ENCODE results near the gene GSTO2. TPM values are rescaled to one million over a fixed set of nuclear protein-coding genes. Genes with fewer than 3 reads are reported as not detected.

GSTO2 gene
- total and polyA plus RNA-seq, 2 experiments from 2014 or later, result 30.7 to 49.8 TPM

- Mint-ChIP-seq H3K9me3 (no peaks in the 10 kb centered on the region), H3K36me3 (ENCODE audit: low read depth) (peaks cover 3% of the 10 kb centered on the region; the same call in 2 of the 3 replicates), H3K4me1 (no peaks in the 10 kb centered on the region), H3K4me3 (no peak overlapping the region), H3K27ac (no peak overlapping the region), H3K27me3 (ENCODE audit: insufficient read depth, low read depth, poor library complexity) (no peaks in the 10 kb centered on the region)
- H3F3A ChIP-seq (replicated peaks; ENCODE audit: low read depth), result 0 out of 2 replicates have a peak, but pooled peaks cover 3% of the 10 kb centered on the region
- H3K27me3 ChIP-seq (ENCODE audit: insufficient read depth), result no peaks in the 10 kb centered on the region
- ATAC-seq (no peak), DNase-seq (ENCODE audit: low spot score) (no peak)
- H3K4me3 ChIP-seq, result no peak overlapping the region
- H3K9me2 ChIP-seq (ENCODE audit: insufficient read depth), result no peaks in the 10 kb centered on the region
- H3K4me1 ChIP-seq (ENCODE audit: insufficient read depth), result no peaks in the 10 kb centered on the region
- no peaks in the 10 kb centered on the region; the same call in 1 of the 2 replicates for H3K79me2 ChIP-seq (replicated peaks; ENCODE audit: insufficient read depth)
- no peak overlapping the region for H3K27ac ChIP-seq (ENCODE audit: low read depth)
- no peak overlapping the region for H3K4me2 ChIP-seq
- no peaks in the 10 kb centered on the region; the same call in 1 of the 2 replicates for H4K20me1 ChIP-seq (replicated peaks; ENCODE audit: insufficient read depth)
- no peak overlapping the region for H2AFZ ChIP-seq
- TF ChIP-seq EZH2phosphoT487 (IDR thresholded peaks at IDR 0.05; ENCODE audit: unreplicated experiment), result no peak
- no peak for TF ChIP-seq NANOG (IDR thresholded peaks at IDR 0.05; ENCODE audit: borderline replicate concordance)
- TF ChIP-seq JUNB (IDR thresholded peaks at IDR 0.05; ENCODE audit: unreplicated experiment), result no peak
- no peak for TF ChIP-seq STAT1 (IDR thresholded peaks at IDR 0.05; ENCODE audit: unreplicated experiment)
- TF ChIP-seq REST (IDR thresholded peaks at IDR 0.05; ENCODE audit: unreplicated experiment), result no peak
- TF ChIP-seq EZH2 (IDR thresholded peaks at IDR 0.05; ENCODE audit: low read depth, unreplicated experiment), result no peak
- TF ChIP-seq ZNF331 (CRISPR knock-in tag; IDR thresholded peaks at IDR 0.05; ENCODE audit: low read depth), result no peak
- TF ChIP-seq, protein P1, sequence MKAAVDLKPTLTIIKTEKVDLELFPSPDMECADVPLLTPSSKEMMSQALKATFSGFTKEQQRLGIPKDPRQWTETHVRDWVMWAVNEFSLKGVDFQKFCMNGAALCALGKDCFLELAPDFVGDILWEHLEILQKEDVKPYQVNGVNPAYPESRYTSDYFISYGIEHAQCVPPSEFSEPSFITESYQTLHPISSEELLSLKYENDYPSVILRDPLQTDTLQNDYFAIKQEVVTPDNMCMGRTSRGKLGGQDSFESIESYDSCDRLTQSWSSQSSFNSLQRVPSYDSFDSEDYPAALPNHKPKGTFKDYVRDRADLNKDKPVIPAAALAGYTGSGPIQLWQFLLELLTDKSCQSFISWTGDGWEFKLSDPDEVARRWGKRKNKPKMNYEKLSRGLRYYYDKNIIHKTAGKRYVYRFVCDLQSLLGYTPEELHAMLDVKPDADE (IDR thresholded peaks at IDR 0.05), result no peak
- no peak for TF ChIP-seq CREB1 (CRISPR knock-in tag; IDR thresholded peaks at IDR 0.05; ENCODE audit: low read depth)
- TF ChIP-seq CTCF (conservative IDR thresholded peaks at IDR 0.05; ENCODE audit: low read depth in 2 of 2), result no peak
- TF ChIP-seq ZNF114 (CRISPR knock-in tag; IDR thresholded peaks at IDR 0.05), result no peak
- TF ChIP-seq, protein P2, sequence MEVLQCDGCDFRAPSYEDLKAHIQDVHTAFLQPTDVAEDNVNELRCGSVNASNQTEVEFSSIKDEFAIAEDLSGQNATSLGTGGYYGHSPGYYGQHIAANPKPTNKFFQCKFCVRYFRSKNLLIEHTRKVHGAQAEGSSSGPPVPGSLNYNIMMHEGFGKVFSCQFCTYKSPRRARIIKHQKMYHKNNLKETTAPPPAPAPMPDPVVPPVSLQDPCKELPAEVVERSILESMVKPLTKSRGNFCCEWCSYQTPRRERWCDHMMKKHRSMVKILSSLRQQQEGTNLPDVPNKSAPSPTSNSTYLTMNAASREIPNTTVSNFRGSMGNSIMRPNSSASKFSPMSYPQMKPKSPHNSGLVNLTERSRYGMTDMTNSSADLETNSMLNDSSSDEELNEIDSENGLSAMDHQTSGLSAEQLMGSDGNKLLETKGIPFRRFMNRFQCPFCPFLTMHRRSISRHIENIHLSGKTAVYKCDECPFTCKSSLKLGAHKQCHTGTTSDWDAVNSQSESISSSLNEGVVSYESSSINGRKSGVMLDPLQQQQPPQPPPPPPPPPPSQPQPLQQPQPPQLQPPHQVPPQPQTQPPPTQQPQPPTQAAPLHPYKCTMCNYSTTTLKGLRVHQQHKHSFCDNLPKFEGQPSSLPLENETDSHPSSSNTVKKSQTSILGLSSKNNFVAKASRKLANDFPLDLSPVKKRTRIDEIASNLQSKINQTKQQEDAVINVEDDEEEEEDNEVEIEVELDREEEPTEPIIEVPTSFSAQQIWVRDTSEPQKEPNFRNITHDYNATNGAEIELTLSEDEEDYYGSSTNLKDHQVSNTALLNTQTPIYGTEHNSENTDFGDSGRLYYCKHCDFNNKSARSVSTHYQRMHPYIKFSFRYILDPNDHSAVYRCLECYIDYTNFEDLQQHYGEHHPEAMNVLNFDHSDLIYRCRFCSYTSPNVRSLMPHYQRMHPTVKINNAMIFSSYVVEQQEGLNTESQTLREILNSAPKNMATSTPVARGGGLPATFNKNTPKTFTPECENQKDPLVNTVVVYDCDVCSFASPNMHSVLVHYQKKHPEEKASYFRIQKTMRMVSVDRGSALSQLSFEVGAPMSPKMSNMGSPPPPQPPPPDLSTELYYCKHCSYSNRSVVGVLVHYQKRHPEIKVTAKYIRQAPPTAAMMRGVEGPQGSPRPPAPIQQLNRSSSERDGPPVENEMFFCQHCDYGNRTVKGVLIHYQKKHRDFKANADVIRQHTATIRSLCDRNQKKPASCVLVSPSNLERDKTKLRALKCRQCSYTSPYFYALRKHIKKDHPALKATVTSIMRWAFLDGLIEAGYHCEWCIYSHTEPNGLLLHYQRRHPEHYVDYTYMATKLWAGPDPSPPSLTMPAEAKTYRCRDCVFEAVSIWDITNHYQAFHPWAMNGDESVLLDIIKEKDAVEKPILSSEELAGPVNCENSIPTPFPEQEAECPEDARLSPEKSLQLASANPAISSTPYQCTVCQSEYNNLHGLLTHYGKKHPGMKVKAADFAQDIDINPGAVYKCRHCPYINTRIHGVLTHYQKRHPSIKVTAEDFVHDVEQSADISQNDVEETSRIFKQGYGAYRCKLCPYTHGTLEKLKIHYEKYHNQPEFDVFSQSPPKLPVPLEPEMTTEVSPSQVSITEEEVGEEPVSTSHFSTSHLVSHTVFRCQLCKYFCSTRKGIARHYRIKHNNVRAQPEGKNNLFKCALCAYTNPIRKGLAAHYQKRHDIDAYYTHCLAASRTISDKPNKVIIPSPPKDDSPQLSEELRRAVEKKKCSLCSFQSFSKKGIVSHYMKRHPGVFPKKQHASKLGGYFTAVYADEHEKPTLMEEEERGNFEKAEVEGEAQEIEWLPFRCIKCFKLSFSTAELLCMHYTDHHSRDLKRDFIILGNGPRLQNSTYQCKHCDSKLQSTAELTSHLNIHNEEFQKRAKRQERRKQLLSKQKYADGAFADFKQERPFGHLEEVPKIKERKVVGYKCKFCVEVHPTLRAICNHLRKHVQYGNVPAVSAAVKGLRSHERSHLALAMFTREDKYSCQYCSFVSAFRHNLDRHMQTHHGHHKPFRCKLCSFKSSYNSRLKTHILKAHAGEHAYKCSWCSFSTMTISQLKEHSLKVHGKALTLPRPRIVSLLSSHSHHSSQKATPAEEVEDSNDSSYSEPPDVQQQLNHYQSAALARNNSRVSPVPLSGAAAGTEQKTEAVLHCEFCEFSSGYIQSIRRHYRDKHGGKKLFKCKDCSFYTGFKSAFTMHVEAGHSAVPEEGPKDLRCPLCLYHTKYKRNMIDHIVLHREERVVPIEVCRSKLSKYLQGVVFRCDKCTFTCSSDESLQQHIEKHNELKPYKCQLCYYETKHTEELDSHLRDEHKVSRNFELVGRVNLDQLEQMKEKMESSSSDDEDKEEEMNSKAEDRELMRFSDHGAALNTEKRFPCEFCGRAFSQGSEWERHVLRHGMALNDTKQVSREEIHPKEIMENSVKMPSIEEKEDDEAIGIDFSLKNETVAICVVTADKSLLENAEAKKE (CRISPR knock-in tag; IDR thresholded peaks at IDR 0.05), result no peak
- no peaks in the 10 kb centered on the region for H3K36me3 ChIP-seq (ENCODE audit: insufficient read depth)
Measured at GRCh38 chr10:104284846-104285245, 15.9 kb downstream of the GSTO2 start.
